HUES48 (cell line): ENCODE data around the gene LDLRAD4.

Experiments
- H3K27ac ChIP-seq: one replicate; pipeline ENCODE4 v1.7.0; 2013; ENCODE audit warnings: low read depth, low read length, inconsistent platforms
- H3K27me3 ChIP-seq: 2 replicates; pipeline ENCODE4 v1.6.1; 2013; ENCODE audit warnings: mild to moderate bottlenecking, low read length; ENCODE audit not compliant: control insufficient read depth, insufficient read depth
- H3K36me3 ChIP-seq: 2 replicates; pipeline ENCODE4 v1.6.1; 2013; ENCODE audit warnings: low read length; ENCODE audit not compliant: control insufficient read depth, insufficient read depth
- H3K4me1 ChIP-seq: 2 replicates; pipeline ENCODE4 v1.6.1; 2013; ENCODE audit warnings: mild to moderate bottlenecking, low read length; ENCODE audit not compliant: control insufficient read depth, insufficient read depth
- H3K4me3 ChIP-seq: 2 replicates; pipeline ENCODE4 v1.5.1; 2013; ENCODE audit warnings: mild to moderate bottlenecking, low read depth, low read length
- H3K9ac ChIP-seq: 2 replicates; pipeline ENCODE4 v1.6.1; 2013; ENCODE audit warnings: mild to moderate bottlenecking, low read depth, low read length, moderate library complexity
- H3K9me3 ChIP-seq: 2 replicates; pipeline ENCODE4 v1.6.1; 2013; ENCODE audit warnings: low read length; ENCODE audit not compliant: control insufficient read depth, insufficient read depth

LDLRAD4 gene

DNA sequence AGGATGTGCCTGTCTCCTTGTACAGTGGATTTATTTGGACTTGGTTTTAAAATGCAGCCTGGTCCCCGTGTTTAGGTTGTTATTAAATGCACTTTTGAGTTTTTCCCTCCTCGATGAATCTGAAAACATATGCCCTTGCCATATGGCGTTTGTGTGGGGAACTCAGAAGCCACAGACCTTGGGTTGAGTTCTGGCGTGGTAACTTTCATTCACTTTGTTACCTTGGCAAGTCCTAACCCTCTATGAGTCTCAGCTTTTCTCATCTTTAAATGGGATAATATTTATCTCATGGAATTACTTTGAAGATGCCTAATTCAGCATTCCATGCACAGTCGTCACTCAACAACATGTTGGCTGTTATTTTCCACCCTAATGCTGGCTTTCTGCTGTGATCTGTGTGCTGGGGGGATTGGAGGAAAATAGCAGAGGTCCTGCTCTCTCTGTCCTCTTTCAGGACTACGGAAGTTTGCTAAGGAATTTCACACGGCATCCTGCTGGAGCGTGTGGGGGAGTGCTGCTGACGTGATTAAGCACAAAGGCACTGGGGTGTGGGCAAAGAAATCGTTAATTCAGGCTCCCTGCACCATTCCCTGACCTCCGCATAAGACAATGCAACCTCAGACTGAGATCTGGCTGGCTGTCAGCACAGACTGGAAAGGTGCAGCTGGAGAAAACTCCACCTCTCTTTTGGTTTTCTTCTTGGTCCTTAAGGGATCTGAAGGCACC lies 61.7 kb downstream of the LDLRAD4 start:
- Histone ChIP-seq H3K27ac (peak overlapping the region; percentile 68), H3K27me3 (no peaks in the 10 kb centered on the region), H3K36me3 (no peaks in the 10 kb centered on the region), H3K9me3 (0 out of 2 replicates have a peak, but pooled peaks cover 2% of the 10 kb centered on the region), H3K9ac (no peak overlapping the region), H3K4me3 (no peak overlapping the region), H3K4me1 (peaks cover 6% of the 10 kb centered on the region; the same call in 1 of the 2 replicates)

DNA sequence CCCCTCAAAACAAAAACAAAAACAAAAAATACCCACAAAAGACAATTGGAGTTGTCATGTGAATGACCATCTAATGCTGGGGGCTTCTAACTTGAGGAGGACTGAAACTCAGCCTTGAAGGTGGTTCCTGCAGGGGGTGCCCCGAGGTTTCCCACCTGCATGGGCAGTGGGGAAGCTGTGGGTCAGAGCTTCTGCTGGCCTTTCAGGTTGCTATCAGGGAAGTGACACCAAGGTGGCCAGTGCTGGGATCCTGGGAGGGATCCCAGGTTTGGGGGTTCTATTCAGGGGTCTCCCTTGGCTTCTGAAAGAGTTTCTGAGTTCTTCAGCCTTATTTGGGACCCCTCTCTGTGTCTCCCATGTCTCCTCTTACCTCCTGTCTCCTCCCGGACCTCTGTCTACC lies 62.8 kb downstream of the LDLRAD4 start:
- Histone ChIP-seq H3K36me3 (no peaks in the 10 kb centered on the region), H3K9ac (no peak overlapping the region), H3K9me3 (0 out of 2 replicates have a peak, but pooled peaks cover 2% of the 10 kb centered on the region), H3K27ac (no peak overlapping the region), H3K4me3 (no peak overlapping the region), H3K4me1 (peaks cover 6% of the 10 kb centered on the region; the same call in 1 of the 2 replicates), H3K27me3 (no peaks in the 10 kb centered on the region)

DNA sequence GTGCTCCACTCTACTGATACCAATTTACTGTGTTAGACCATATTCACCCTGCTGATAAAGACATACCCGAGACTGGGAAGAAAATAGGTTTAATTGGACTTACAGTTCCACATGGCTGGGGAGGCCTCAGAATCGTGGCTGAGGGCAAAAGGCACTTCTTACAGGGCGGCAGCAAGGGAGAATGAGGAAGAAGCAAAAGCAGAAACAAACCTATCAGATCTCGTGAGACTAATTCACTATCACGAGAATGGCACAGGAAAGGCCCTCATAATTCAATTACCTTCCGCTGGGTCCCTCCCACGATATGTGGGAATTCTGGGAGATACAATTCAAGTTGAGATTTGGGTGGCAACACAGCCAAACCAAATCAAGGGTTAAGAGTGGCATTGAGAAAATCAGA lies 65.2 kb downstream of the LDLRAD4 start:
- no peak overlapping the region for H3K27ac ChIP-seq
- H3K9ac ChIP-seq = no peak overlapping the region
- H3K36me3 ChIP-seq = no peaks in the 10 kb centered on the region
- no peaks in the 10 kb centered on the region for H3K27me3 ChIP-seq
- peaks cover 6% of the 10 kb centered on the region; the same call in 1 of the 2 replicates for H3K4me1 ChIP-seq
- H3K9me3 ChIP-seq = 0 out of 2 replicates have a peak, but pooled peaks cover 2% of the 10 kb centered on the region
- H3K4me3 ChIP-seq = no peak overlapping the region

DNA sequence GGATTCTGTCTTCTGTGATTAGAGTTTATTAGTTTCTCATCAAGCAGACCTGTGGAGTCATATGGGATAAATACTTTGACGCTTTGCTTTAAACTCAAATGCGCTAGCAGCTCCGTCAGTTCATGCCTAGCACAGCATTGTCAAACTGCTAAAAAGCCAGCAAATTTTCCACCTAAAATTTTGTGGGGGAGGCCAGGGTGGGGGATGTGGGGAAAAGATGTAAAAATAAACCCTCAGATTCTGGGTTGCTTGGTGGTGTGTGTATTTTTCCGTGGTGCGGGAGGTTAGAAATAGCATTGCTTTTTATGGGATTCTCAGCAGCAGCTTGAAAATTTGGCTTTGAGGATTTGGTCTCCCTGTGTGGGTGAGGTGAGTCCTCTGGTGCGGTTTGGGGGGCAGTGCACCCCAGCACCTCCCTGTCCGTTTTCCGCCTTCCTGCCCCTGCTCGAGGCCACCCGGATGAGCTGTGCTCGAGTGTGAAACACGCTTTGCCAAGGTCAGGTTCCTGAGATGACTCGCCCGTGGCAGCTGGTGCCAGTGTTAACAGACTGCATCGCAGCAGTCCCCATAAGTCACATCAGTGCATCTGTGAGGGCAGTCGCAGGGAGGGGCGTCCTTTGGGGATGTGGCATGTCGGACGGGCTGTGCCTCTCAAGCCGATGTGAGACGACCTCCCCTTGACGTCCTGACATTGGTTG lies 65.9 kb downstream of the LDLRAD4 start:
- H3K4me3 ChIP-seq = no peak overlapping the region
- 0 out of 2 replicates have a peak, but pooled peaks cover 2% of the 10 kb centered on the region for H3K9me3 ChIP-seq
- H3K9ac ChIP-seq = no peak overlapping the region
- H3K27ac ChIP-seq = no peak overlapping the region
- no peaks in the 10 kb centered on the region for H3K36me3 ChIP-seq
- H3K4me1 ChIP-seq = peaks cover 6% of the 10 kb centered on the region; the same call in 1 of the 2 replicates
- H3K27me3 ChIP-seq = no peaks in the 10 kb centered on the region

DNA sequence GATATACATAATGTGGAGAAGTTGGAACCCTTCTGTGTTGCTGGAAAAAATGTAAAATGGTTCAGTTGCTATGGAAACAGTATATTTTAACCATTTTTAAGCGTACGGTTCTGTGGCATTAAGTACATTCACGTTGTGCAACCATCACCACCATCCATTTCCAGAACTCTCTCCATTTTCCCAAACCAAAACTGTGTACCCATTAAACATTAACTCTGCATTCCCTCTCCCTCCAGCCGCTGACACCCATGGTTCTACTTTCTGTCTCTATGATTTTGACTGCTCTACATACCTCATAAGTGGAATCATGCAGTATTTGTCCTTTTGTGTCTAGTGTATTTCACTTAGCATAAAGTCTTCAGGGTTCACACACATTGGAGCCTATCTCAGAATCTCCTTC lies 67.3 kb downstream of the LDLRAD4 start:
- Histone ChIP-seq H3K4me3 (no peak overlapping the region), H3K9me3 (0 out of 2 replicates have a peak, but pooled peaks cover 2% of the 10 kb centered on the region), H3K9ac (no peak overlapping the region), H3K27ac (no peak overlapping the region), H3K36me3 (no peaks in the 10 kb centered on the region), H3K27me3 (no peaks in the 10 kb centered on the region), H3K4me1 (no peaks in the 10 kb centered on the region)

DNA sequence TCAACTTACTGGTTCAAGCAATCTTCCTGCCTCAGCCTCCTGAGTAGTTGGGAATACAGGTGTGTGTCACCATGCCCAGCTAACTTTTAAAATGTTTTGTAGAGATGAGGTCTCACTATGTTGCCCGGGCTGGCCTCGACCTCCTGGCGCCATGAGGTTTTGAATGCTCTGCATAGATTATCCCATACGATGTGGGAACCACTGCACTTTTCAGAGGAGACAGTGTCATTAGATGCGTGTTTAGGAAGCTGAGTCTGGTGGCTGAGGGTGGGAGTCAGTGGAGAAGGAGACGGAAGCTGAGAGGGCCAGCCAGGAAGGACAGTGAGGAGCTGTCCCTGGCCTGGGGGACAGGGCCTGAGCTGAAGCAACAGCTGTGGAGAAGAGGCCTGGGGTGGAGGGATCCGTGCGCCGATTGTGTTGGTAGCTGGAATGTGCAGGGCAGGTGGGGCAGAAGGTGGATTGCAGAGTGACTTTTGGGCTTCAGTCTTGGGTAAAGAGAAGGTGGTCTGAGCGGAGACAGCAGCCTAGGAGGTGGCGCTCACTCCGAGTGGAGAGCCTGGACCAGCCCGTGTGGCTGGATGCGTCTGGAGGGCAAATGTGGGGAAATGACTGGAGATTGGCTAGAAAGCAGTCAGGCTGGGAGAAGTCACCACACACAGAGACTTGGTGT lies 68.0 kb downstream of the LDLRAD4 start:
- Histone ChIP-seq H3K27ac (no peak overlapping the region), H3K4me1 (no peaks in the 10 kb centered on the region), H3K27me3 (no peaks in the 10 kb centered on the region), H3K4me3 (no peak overlapping the region), H3K9ac (no peak overlapping the region), H3K9me3 (0 out of 2 replicates have a peak, but pooled peaks cover 2% of the 10 kb centered on the region), H3K36me3 (no peaks in the 10 kb centered on the region)

DNA sequence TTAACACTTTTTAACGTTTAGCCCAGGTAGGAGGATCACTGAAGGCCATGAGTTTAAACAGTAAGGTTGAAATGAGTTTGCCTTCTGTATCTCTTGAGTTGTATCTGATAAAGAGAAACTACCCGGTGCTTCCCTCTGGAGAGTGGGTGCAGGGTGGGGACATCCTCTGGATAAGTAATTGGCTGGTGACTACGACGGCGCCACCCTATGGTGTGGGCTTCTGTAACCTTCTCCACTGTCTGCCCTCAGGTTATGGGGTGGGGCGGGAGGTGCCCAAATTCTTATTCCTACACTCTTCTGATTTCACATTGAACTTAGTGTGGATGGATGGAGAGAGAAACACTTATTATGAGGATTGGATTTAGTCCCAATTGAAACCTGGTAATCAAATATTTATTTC lies 68.8 kb downstream of the LDLRAD4 start:
- Histone ChIP-seq H3K36me3 (no peaks in the 10 kb centered on the region), H3K9ac (no peak overlapping the region), H3K9me3 (no peaks in the 10 kb centered on the region), H3K4me1 (no peaks in the 10 kb centered on the region), H3K27me3 (no peaks in the 10 kb centered on the region), H3K4me3 (no peak overlapping the region), H3K27ac (no peak overlapping the region)

DNA sequence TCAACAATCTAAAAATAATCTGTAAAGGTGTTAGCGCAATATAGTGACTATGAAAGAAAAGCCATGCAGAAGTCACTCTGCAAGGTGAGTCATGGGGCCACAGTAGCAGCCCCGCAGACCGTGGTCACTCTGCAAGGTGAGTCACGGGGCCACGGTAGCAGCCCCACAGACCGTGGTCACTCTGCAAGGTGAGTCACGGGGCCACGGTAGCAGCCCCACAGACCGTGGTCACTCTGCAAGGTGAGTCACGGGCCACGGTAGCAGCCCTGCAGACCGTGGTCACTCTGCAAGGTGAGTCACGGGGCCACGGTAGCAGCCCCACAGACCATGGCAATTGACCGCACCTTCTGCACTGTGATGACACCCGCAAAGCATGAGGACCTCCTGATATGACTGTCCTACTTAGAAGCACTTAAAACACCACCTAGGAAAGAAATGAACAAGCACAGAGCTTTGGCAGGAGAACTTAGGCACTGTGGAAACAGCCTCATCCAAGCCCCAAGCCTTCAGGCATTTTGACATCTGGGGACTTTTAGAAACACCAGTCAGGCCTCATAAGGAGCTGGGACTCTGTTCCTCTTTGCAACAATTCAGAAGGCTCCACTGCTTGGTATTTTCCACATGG lies 70.1 kb downstream of the LDLRAD4 start:
- no peak overlapping the region for H3K4me3 ChIP-seq
- H3K9me3 ChIP-seq = no peaks in the 10 kb centered on the region
- no peak overlapping the region for H3K27ac ChIP-seq
- no peaks in the 10 kb centered on the region for H3K4me1 ChIP-seq
- H3K36me3 ChIP-seq = no peaks in the 10 kb centered on the region
- no peaks in the 10 kb centered on the region for H3K27me3 ChIP-seq
- no peak overlapping the region for H3K9ac ChIP-seq

DNA sequence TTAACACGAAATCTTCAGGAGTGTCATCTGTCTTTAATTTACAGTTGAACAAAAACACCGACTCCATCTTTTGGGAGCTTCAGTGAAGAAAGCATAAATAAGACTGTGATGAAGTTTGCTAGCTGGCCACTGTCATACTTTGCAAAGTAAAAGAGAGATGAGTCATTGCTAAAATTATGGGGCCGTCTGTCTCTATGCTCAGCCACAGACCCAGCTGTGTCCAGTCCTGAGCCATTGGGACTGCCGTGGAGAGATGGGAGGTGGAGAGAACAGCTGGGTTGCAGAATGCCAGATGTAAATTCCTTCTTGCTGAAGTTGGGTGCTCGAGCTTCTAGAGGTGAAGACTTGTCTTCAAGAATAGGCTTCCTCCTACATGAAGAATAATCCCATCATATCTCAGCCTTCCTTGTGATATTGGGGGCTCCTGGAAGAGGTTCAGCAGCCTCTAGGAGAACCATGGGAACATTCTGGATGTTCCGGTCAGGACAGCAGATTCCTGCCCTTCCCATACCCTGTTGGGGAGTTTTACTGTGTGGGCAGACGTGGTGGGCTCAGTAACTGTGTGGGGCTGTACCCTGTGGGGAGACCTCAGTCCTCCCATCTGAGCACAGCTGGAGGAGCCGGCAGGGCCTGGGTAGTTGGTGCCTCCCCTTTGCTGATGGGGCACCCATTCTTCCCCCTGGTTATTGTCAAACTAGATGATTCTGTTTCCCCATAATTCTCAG lies 71.1 kb downstream of the LDLRAD4 start:
- Histone ChIP-seq H3K36me3 (no peaks in the 10 kb centered on the region), H3K27ac (no peak overlapping the region), H3K4me3 (no peak overlapping the region), H3K9ac (no peak overlapping the region), H3K4me1 (no peaks in the 10 kb centered on the region), H3K9me3 (no peaks in the 10 kb centered on the region), H3K27me3 (no peaks in the 10 kb centered on the region)

DNA sequence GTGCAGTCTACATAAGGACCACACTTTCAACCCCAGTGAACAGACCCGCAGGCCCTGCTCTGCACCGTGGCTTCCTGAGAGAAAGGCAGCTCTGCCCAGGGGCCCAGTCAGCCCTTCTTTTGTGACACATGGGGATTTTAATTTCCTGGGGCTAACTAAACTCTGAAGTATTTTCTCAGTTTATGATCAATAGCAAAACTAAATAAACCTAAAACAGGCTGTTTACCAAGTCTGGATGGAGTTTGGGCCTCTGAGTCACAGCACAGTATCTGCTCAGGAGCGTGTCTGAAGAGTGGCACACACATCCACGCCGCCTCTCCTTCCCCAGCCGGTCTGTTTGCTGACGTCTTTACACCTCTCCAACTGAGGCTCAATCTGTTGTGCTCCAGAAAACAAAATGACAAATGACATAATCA lies 72.3 kb downstream of the LDLRAD4 start:
- H3K27me3 ChIP-seq = no peaks in the 10 kb centered on the region
- no peak overlapping the region for H3K4me3 ChIP-seq
- no peaks in the 10 kb centered on the region for H3K36me3 ChIP-seq
- no peaks in the 10 kb centered on the region for H3K4me1 ChIP-seq
- no peaks in the 10 kb centered on the region for H3K9me3 ChIP-seq
- no peak overlapping the region for H3K9ac ChIP-seq
- no peak overlapping the region for H3K27ac ChIP-seq
